Stomach (tissue), 9 donors: ENCODE data around the gene TBCC. TPM values are rescaled to one million over a fixed set of nuclear protein-coding genes. Genes with fewer than 3 reads are reported as not detected.

Source experiments
- DNase-seq, 2 donors: peaks; one replicate each; pipeline versions ENCODE4 v3.0.0 to v3.0.0-alpha.2; 2013 to 2019
- H3K27ac ChIP-seq, 5 donors: fragments of 200-600 bp in 4 of 5; sonication (generic) in 4 of 5; one replicate each; pipeline ENCODE4 v1.5.1; 2013 to 2019; ENCODE audit warnings: mild to moderate bottlenecking in 1 of 5, moderate library complexity in 1 of 5
- H3K27me3 ChIP-seq, 3 donors: fragments of 200-600 bp; sonication (generic); one replicate each; pipeline ENCODE4 v1.5.1; 2017 to 2019; ENCODE audit warnings: mixed run types in 1 of 3
- H3K36me3 ChIP-seq, 4 donors: fragments of 200-600 bp; sonication (generic); 1 replicate in 3 of 4; 2 replicates in 1 of 4; pipeline ENCODE4 v1.5.1; 2016 to 2019
- H3K4me1 ChIP-seq, 4 donors: fragments of 200-600 bp; sonication (generic); one replicate each; pipeline ENCODE4 v1.5.1; 2016 to 2019
- H3K4me3 ChIP-seq, 4 donors: fragments of 200-600 bp; sonication (generic) in 3 of 4; one replicate each; pipeline ENCODE4 v1.5.1; 2016 to 2019; ENCODE audit warnings: mild to moderate bottlenecking in 1 of 4
- H3K9me3 ChIP-seq, 4 donors: fragments of 200-600 bp; sonication (generic); one replicate each; pipeline ENCODE4 v1.5.1; 2016 to 2019
- EP300 ChIP-seq: sonication (generic); formaldehyde crosslinking; IDR thresholded peaks from one replicate; pipeline ENCODE4 v1.6.1; 2017; ENCODE audit warnings: antibody characterized with exemption
- POLR2A ChIP-seq, 4 donors: fragments of 450-650 bp; IDR thresholded peaks; one replicate each; pipeline ENCODE4 v1.6.1; 2016; ENCODE audit warnings: antibody characterized with exemption in 4 of 4, control low read depth in 2 of 4, mild to moderate bottlenecking in 1 of 4, moderate library complexity in 1 of 4
- POLR2AphosphoS5 ChIP-seq, 3 donors: sonication (generic); formaldehyde crosslinking; IDR thresholded peaks; one replicate each; pipeline ENCODE4 v1.6.1; 2016; ENCODE audit warnings: antibody characterized with exemption in 3 of 3
- WGBS, 5 donors: extraction: QIAGEN DNeasy Blood & Tissue Kit in 3 of 5; methylation state at CpG; one replicate each; pipeline versions ENCODE4 v1.1.5 to v1.1.7; 2013 to 2018; 5-methylcytosine and 5-hydroxymethylcytosine counted together
- intact Hi-C: fragments of 100-400 bp; cut with DNase I; formaldehyde crosslinking; loops from one replicate; pipeline ENCODE4 v1.15.1; 2023; ENCODE audit warnings: low total_unique reads
- polyA plus RNA-seq, 3 donors: library from polyadenylated mRNA; stranded (reverse); fragments of 200-250 nt; gene quantifications; one replicate each; pipeline ENCODE4 v1.2.3, GENCODE V29; 2013
- total RNA-seq, 5 donors: library from RNA; depleted of rRNA; stranded (reverse); fragments of >200 nt; gene quantifications; one replicate each; pipeline versions ENCODE4 v1.1.0 to v1.2.3, GENCODE V29; 2014 to 2016
- TF ChIP-seq, protein P1 (sequence below), 7 experiments: fragments of 450-650 bp in 4 of 7; fragments of 200-600 bp in 3 of 7; sonication (generic) in 3 of 7; IDR thresholded peaks; one replicate each; pipeline ENCODE4 v1.5.1; 2016 to 2019; ENCODE audit warnings: antibody characterized with exemption in 7 of 7, control low read depth in 2 of 7, mild to moderate bottlenecking in 1 of 7
- donor health status: healthy with polysubstance abuse.
- donor health status: Bipolar disorder and iron deficiency.
- donor health status: healthy.

TBCC gene
- total and polyA plus RNA-seq, 8 donors = 14.2 to 33.0 (median 18.2) TPM

DNA sequence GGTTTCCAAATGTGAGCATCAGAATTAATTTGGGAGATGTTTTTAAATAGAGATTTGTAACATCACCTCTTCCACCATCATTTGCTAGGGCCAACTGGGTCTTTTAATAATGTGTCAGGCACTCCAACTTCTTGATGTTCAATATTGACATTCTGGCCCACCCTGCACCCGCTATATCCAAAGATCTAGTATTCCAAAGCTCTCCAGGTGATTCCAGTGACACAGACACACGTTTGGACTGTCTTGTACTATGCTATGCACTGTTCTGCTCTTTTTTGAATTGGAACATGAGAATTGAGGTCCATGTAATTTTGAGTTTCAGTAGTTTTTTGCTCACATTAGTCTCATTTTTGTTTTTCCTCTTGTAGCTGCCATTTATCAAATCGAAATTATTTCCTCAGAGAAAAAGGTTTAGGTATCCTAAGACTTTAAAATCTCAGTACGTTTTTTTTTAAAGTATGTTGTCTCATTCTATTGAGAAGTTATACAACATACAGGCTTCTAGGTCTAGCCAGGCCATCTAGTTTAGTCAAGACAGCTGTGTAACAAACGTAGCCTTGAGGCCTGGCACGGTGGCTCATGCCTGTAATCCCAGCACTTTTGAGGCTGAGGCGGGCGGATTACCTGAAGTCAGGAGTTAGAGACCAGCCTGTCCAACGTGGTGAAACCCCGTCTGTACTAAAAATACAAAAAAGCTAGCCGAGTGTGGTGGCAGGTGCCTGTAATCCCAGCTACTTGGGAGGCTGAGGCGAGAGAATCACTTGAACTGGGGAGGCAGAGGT, 39.0 kb upstream of the TBCC start:
- intact Hi-C loops = no loop called here
- no peaks in the 10 kb centered on the region for H3K27me3 ChIP-seq
- 50 to 68% (median 56%) methylated on average over 12 of the region's 12 CpGs for WGBS, 5 donors
- TF ChIP-seq POLR2A (IDR thresholded peaks at IDR 0.05) (no peak), POLR2AphosphoS5 (IDR thresholded peaks at IDR 0.05) (no peak), EP300 (no peak)
- TF ChIP-seq, protein P1, sequence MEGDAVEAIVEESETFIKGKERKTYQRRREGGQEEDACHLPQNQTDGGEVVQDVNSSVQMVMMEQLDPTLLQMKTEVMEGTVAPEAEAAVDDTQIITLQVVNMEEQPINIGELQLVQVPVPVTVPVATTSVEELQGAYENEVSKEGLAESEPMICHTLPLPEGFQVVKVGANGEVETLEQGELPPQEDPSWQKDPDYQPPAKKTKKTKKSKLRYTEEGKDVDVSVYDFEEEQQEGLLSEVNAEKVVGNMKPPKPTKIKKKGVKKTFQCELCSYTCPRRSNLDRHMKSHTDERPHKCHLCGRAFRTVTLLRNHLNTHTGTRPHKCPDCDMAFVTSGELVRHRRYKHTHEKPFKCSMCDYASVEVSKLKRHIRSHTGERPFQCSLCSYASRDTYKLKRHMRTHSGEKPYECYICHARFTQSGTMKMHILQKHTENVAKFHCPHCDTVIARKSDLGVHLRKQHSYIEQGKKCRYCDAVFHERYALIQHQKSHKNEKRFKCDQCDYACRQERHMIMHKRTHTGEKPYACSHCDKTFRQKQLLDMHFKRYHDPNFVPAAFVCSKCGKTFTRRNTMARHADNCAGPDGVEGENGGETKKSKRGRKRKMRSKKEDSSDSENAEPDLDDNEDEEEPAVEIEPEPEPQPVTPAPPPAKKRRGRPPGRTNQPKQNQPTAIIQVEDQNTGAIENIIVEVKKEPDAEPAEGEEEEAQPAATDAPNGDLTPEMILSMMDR (IDR thresholded peaks at IDR 0.05) = no peak
- DNase-seq = no peak
- no peaks in the 10 kb centered on the region for H3K36me3 ChIP-seq
- no peaks in the 10 kb centered on the region for H3K9me3 ChIP-seq
- H3K4me3 ChIP-seq = peak overlapping the region; percentile 48 to 97 (median 63)
- H3K4me1 ChIP-seq = peaks cover 44 to 68% (median 56%) of the 10 kb centered on the region in 4 donors
- peak overlapping the region; percentile 62 to 100 (median 99) for H3K27ac ChIP-seq

DNA sequence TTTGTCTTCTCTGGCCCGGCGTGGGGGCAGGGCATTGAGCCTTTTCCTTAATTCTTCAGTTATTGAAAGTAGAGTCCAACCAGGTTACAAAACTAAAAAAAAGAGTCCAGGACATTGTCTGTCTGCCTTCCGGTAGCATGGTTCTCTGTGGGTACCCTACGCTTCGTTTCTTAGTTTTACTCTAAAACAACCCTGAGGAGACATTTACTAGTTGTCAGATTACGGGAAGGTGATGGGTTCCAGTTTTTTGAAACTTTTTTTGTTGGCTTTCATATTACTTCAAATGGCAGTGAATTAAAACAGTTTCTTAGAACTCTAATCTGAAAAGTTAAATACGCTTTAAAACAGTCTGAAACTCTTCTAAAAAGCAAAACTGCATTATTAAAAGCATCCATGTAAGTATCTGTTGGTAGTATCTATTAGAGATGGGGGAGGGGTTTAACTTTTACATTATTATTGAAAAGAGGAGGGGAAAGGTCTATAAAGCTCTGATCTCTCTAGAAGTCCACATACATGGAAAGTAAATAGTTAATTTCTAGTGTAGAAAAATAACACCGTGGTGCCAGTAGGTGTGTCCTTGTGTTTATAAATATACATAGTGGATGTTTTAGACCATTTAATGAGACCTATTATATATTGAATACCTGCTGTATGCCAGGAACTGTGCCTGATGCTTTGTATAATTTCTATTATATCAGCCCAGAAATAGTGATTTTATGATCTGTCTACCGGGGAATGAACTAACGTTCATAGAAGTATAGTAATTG, 38.2 kb upstream of the TBCC start:
- intact Hi-C loops = no loop called here
- peak overlapping the region; percentile 48 to 97 (median 63) for H3K4me3 ChIP-seq
- no peaks in the 10 kb centered on the region for H3K36me3 ChIP-seq
- peaks cover 35 to 60% (median 48%) of the 10 kb centered on the region in 4 donors for H3K4me1 ChIP-seq
- H3K27ac ChIP-seq = peak overlapping the region; percentile 97 to 100 (median 100)
- no peaks in the 10 kb centered on the region for H3K9me3 ChIP-seq
- TF ChIP-seq POLR2A (IDR thresholded peaks at IDR 0.05) = no peak
- no peak for TF ChIP-seq EP300
- TF ChIP-seq, protein P1 (IDR thresholded peaks at IDR 0.05) = no peak
- TF ChIP-seq POLR2AphosphoS5 (IDR thresholded peaks at IDR 0.05) = no peak
- 0 to 2% (median 0%) methylated on average over 10 of the region's 10 CpGs for WGBS, 5 donors
- peak in 1 of 2 donors; percentile 55 for DNase-seq
- H3K27me3 ChIP-seq = no peaks in the 10 kb centered on the region

DNA sequence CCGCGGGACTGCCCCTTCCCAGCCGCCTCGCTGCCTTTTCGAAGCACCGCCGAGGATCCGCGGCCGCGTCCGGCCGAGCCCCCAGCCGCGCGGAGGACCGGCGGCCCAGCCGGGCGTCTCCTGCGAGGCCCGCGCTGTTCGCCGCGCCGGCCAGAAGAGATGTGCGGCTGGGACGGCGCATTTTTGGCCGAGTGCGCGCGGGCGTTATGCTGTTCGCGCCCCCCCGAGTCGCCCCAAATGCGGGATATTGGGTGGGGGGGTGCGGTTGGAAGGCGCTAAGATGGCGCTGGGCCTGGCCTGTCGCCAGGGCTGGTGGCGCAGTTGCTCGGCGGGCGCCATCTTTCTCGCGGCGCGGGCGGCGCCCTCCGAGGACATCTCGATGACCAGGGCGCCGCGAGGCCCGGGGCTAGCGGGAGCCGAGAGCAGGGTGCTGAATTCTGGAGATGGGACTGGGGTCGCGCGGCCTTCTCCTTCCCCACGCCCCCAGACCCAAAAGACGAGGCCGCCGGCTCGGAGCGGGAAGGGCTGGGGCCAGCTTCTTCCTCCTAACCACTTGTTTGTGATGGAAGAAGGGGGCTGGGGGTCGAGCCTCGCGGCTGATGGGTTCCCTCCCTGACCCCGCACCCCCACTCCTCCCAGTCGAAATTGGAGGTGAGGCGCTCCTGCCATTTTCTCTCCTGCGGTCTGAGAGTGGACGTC, 37.4 kb upstream of the TBCC start:
- Histone ChIP-seq H3K27ac (peak overlapping the region; percentile 97 to 100 (median 100)), H3K4me3 (peak overlapping the region; percentile 48 to 97 (median 63)), H3K36me3 (no peaks in the 10 kb centered on the region), H3K27me3 (no peaks in the 10 kb centered on the region), H3K9me3 (no peaks in the 10 kb centered on the region), H3K4me1 (peaks cover 29 to 53% (median 41%) of the 10 kb centered on the region in 4 donors)
- WGBS, 5 donors = 0 to 1% (median 0%) methylated on average over 22 to 79 of the region's 79 CpGs
- DNase-seq = peak; percentile 78 to 95
- intact Hi-C loops = no loop called here
- TF ChIP-seq, protein P1 (IDR thresholded peaks at IDR 0.05) = no peak
- peak in 2 of 3 donors; percentile 64 to 80 for TF ChIP-seq POLR2AphosphoS5 (IDR thresholded peaks at IDR 0.05)

GRCh38 chr6:42782689-42783176, 36.8 kb upstream of the TBCC start:
- Histone ChIP-seq H3K27ac (peak overlapping the region; percentile 97 to 100 (median 100)), H3K36me3 (no peaks in the 10 kb centered on the region), H3K4me1 (peaks cover 28 to 47% (median 37%) of the 10 kb centered on the region in 4 donors), H3K9me3 (no peaks in the 10 kb centered on the region), H3K27me3 (no peaks in the 10 kb centered on the region), H3K4me3 (peak overlapping the region; percentile 48 to 97 (median 63))
- DNase-seq = peak; percentile 75 to 93
- intact Hi-C loops = no loop called here
- WGBS, 5 donors = 0 to 1% (median 1%) methylated on average over 29 to 49 of the region's 51 CpGs
- peak in 2 of 4 donors; percentile 28 to 33 for TF ChIP-seq POLR2A (IDR thresholded peaks at IDR 0.05)
- TF ChIP-seq, protein P1 (IDR thresholded peaks at IDR 0.05) = no peak
- no peak for TF ChIP-seq EP300
- peak; percentile 49 to 96 (median 81) for TF ChIP-seq POLR2AphosphoS5 (IDR thresholded peaks at IDR 0.05)
